ENCODE measurements around the gene MEF2B. TPM values are rescaled to one million over a fixed set of nuclear protein-coding genes. Genes with fewer than 3 reads are reported as not detected.

Gene MEF2B
- total and polyA plus RNA-seq, 10 of the 15 experiments (the other 5 are each of a cell fraction or from before 2014, with no cell fraction given), result 0.09 to 33.0 (median 8.9) TPM

- TF ChIP-seq ZNF622 (IDR thresholded peaks at IDR 0.05) (no peak), EED (IDR thresholded peaks at IDR 0.05; ENCODE audit: low read depth) (no peak), EP300 (IDR thresholded peaks at IDR 0.05; ENCODE audit: borderline replicate concordance in 1 of 2, control insufficient read depth in 1 of 2, low read depth in 2 of 2, low read length in 2 of 2) (no peak), WRNIP1 (IDR thresholded peaks at IDR 0.05; ENCODE audit: borderline replicate concordance, low read depth, low read length) (no peak)
Observed at GRCh38 chr19:19146865-19147264, 23.2 kb downstream of the MEF2B start (continued).

- H3K27me3 ChIP-seq (replicated peaks in 1 of 2; ENCODE audit: control insufficient read depth in 2 of 2, insufficient read depth in 2 of 2, low read length in 1 of 2), result no peaks in the 10 kb centered on the region
- ATAC-seq (peak; percentile 97), DNase-seq (ENCODE audit: low read depth, low spot score) (no peak), FAIRE-seq (peak; percentile 76)
- H3K9me3 ChIP-seq (replicated peaks; ENCODE audit: control insufficient read depth, insufficient read depth, low read length), result no peaks in the 10 kb centered on the region
- BruUV-seq (replicated peaks), result no TSS peak
- CTCF ChIA-PET, result interaction anchor here (0.5 to 6.3 kb wide), 14 partner anchors 12 to 345 kb away, joined by 3 to 207 read pairs (median 4); partner anchors contain the start of gene MEF2B
- intact Hi-C loops (cut with micrococcal nuclease; ENCODE audit: unreplicated experiment), result loop anchor here (1.0 kb wide), 2 partner anchors 29 to 344 kb away; no protein-coding TSS in a partner anchor
- no peak overlapping the region for H3K27ac ChIP-seq (ENCODE audit: control insufficient read depth, insufficient read depth)
- in situ Hi-C loops (cut with MboI), result loop anchor here (10.0 kb wide), 1 partner anchor 349 kb away; no protein-coding TSS in a partner anchor
- POLR2A ChIA-PET, result interaction anchor here (0.6 to 1.6 kb wide), 3 partner anchors 23 to 30 kb away, joined by 3 to 6 read pairs (median 3); no protein-coding TSS in a partner anchor
- peak overlapping the region; percentile 53 for H2AFZ ChIP-seq (ENCODE audit: control insufficient read depth, low read depth, low read length)
- WGBS (ENCODE audit: insufficient coverage, insufficient replicate concordance, low lambda C conversion rate, missing lambda C conversion rate), result 30% methylated on average over 41 of the region's 47 CpGs
- H3K4me3 ChIP-seq, result no peak overlapping the region
- H3K9ac ChIP-seq (ENCODE audit: control insufficient read depth, insufficient read depth, low read length), result no peak overlapping the region
- no peaks in the 10 kb centered on the region for H3K79me2 ChIP-seq (ENCODE audit: control insufficient read depth, insufficient read depth, low read length)
- no peaks in the 10 kb centered on the region for H4K20me1 ChIP-seq (ENCODE audit: control insufficient read depth, insufficient read depth)
- 0 out of 2 replicates have a peak, but pooled peaks cover 3% of the 10 kb centered on the region for H3K4me1 ChIP-seq (ENCODE audit: control insufficient read depth, insufficient read depth, low read length)
- RAD21 ChIA-PET (ENCODE audit: unreplicated experiment), result interaction anchor here (0.6 to 17.5 kb wide), 7 partner anchors 10 to 345 kb away, joined by 3 to 394 read pairs (median 5); partner anchors contain the start of gene MEF2B
- H3K36me3 ChIP-seq (ENCODE audit: control insufficient read depth in 2 of 2, insufficient read depth in 2 of 2, low read length in 1 of 2), result peaks cover 6 to 8% of the 10 kb centered on the region in 2 experiments; a peak in 3 of 4 replicates
- H3K4me2 ChIP-seq (ENCODE audit: control insufficient read depth, insufficient read depth), result no peak overlapping the region
- SMC1A ChIA-PET (ENCODE audit: uncharacterized antibody, unreplicated experiment), result interaction anchor here (0.6 to 5.4 kb wide), 8 partner anchors 10 to 48 kb away, joined by 3 to 114 read pairs (median 4); partner anchors contain the start of gene MEF2B
- TF ChIP-seq WRNIP1 (IDR thresholded peaks at IDR 0.05; ENCODE audit: borderline replicate concordance, low read depth, low read length), result no peak
- no peak for TF ChIP-seq ZNF384 (IDR thresholded peaks at IDR 0.05; ENCODE audit: borderline replicate concordance, low read depth, low read length)
- TF ChIP-seq MYB (IDR thresholded peaks at IDR 0.05; ENCODE audit: borderline replicate concordance, low read depth, low read length), result no peak
- TF ChIP-seq, protein P1, sequence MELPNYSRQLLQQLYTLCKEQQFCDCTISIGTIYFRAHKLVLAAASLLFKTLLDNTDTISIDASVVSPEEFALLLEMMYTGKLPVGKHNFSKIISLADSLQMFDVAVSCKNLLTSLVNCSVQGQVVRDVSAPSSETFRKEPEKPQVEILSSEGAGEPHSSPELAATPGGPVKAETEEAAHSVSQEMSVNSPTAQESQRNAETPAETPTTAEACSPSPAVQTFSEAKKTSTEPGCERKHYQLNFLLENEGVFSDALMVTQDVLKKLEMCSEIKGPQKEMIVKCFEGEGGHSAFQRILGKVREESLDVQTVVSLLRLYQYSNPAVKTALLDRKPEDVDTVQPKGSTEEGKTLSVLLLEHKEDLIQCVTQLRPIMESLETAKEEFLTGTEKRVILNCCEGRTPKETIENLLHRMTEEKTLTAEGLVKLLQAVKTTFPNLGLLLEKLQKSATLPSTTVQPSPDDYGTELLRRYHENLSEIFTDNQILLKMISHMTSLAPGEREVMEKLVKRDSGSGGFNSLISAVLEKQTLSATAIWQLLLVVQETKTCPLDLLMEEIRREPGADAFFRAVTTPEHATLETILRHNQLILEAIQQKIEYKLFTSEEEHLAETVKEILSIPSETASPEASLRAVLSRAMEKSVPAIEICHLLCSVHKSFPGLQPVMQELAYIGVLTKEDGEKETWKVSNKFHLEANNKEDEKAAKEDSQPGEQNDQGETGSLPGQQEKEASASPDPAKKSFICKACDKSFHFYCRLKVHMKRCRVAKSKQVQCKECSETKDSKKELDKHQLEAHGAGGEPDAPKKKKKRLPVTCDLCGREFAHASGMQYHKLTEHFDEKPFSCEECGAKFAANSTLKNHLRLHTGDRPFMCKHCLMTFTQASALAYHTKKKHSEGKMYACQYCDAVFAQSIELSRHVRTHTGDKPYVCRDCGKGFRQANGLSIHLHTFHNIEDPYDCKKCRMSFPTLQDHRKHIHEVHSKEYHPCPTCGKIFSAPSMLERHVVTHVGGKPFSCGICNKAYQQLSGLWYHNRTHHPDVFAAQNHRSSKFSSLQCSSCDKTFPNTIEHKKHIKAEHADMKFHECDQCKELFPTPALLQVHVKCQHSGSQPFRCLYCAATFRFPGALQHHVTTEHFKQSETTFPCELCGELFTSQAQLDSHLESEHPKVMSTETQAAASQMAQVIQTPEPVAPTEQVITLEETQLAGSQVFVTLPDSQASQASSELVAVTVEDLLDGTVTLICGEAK (IDR thresholded peaks at IDR 0.05; ENCODE audit: borderline replicate concordance), result no peak
- TF ChIP-seq NRF1 (conservative IDR thresholded peaks at IDR 0.05; ENCODE audit: low read depth, low read length), result no peak; the same call in 1 of the 2 replicates
- no peak for TF ChIP-seq MYC (IDR thresholded peaks at IDR 0.05; ENCODE audit: insufficient read depth, insufficient read length, insufficient replicate concordance, low read length, severe bottlenecking)
- TF ChIP-seq POLR2A (IDR thresholded peaks at IDR 0.05; ENCODE audit: low read depth, low read length), result peak; percentile 36; the same call in 1 of the 2 replicates
- no peak for TF ChIP-seq RFX5 (IDR thresholded peaks at IDR 0.05; ENCODE audit: low read depth, low read length)
- TF ChIP-seq IKZF1 (conservative IDR thresholded peaks at IDR 0.05), result peak; percentile 28; the same call in 1 of the 2 replicates
- no peak for TF ChIP-seq BCL3 (IDR thresholded peaks at IDR 0.05; ENCODE audit: borderline replicate concordance, insufficient read depth, low read depth, low read length, poor library complexity, severe bottlenecking)
- TF ChIP-seq RELA (IDR thresholded peaks at IDR 0.05; ENCODE audit: borderline replicate concordance, partially characterized antibody), result peak; percentile 9
Observed at GRCh38 chr19:19145684-19146608, 24.1 kb downstream of the MEF2B start.
